ENCODE data around the gene PIWIL1. TPM values are rescaled to one million over a fixed set of nuclear protein-coding genes. Genes with fewer than 3 reads are reported as not detected.

PIWIL1 gene
- total RNA-seq, result not detected

DNA sequence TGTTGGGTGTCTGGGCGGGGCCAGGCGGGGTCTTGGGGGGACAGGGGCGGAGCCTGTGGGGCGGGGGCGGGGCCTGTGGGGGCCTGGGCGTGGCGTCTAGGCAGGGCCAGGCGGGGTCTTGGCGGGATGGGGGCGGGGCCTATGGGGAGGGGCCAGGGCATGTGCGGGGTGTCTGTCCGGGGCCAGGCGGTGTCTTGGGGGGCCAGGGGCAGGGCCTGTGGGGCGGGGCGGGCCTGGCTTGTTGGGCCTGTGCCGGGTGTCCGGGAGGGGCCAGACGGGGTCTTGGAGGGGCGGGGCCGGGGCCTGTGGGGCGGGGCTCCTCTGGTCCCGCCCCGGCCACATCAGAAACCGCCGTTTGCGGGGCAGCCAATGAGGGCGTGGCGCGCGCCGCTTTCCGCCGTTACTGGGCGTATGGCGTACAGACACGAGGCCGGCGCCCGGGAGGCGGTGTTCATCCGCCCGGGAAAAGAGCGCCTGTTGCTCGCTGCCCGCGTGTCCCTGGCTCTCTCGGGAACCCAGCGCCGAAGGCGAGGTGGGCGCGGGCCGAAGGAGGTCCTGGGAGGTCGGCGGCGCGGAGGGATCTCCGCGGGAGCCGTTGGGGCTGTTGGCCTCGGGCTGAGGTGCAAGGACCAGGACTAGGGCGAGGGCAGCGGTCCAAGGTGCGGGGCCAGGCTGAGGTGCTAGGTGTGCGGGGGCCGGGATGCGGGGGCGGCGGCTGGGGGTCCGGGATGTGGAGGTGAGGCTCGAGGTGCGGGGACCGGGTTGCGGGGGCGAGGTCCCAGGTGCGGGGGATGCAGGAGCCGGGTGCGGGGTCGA, at the start of gene PIWIL1:
TSS of gene PIWIL1 (plus strand) at position 400 of the 816 bp plus-strand sequence. CDS start 4,705 bp downstream, outside the sequence.

Other genes starting within 250 kb of the PIWIL1 start
- not detected for gene FZD10, start 175.4 kb upstream of the PIWIL1 start, total RNA-seq

Measured in activated naive CD4-positive, alpha-beta T cell treated with anti-CD3 and anti-CD28 coated beads, Interleukin-2, amount 10 ng/mL, durations not matched to agents 5 hours and 36 hours (primary cell).